GM12801 (cell line): ENCODE results near the gene CCND1.

Source experiments
- TF ChIP-seq, protein P1 (sequence below): IDR thresholded peaks from one replicate; pipeline ENCODE4 v1.5.1; 2011; ENCODE audit warnings: control low read depth; ENCODE audit not compliant: insufficient read length; ENCODE audit errors: extremely low read depth

Gene CCND1

DNA sequence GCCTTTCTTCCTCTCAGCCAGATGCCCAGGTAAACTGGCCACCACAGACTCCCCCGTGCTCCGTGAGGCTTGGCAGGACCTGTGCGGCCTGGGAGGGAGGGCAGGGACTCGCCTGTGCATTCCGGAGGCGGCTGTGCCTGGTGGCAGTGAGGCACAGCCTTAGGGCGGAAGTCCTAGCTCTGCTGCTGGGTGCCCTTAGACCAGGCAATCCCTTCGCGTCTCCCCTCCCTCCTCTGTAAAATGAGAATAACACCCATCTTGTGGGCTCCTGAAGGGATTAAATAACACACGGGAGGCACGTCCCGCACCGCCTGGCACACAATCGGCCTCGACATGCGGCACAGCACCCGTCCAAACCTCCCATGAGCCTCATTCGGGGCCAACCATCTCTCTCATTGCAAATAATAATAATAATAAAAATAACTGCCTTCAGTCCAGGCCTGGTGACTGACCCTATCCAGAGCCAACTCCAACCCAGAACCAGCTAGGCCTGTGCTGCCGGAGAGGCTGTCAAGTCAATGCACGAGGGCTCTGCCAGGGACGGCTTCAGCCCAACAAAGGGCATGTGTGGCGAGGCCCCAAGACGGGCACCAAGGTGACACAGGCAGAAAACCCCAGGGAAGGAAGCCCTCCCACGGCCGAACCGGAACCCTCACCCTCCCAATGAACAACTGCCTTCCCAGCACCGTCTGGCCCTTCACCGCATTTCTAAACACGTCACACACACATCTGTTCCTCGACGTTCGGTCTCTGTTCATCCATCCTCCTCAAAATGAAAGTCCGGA lies 26.0 kb downstream of the CCND1 start:
- TF ChIP-seq, protein P1, sequence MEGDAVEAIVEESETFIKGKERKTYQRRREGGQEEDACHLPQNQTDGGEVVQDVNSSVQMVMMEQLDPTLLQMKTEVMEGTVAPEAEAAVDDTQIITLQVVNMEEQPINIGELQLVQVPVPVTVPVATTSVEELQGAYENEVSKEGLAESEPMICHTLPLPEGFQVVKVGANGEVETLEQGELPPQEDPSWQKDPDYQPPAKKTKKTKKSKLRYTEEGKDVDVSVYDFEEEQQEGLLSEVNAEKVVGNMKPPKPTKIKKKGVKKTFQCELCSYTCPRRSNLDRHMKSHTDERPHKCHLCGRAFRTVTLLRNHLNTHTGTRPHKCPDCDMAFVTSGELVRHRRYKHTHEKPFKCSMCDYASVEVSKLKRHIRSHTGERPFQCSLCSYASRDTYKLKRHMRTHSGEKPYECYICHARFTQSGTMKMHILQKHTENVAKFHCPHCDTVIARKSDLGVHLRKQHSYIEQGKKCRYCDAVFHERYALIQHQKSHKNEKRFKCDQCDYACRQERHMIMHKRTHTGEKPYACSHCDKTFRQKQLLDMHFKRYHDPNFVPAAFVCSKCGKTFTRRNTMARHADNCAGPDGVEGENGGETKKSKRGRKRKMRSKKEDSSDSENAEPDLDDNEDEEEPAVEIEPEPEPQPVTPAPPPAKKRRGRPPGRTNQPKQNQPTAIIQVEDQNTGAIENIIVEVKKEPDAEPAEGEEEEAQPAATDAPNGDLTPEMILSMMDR = no peak

DNA sequence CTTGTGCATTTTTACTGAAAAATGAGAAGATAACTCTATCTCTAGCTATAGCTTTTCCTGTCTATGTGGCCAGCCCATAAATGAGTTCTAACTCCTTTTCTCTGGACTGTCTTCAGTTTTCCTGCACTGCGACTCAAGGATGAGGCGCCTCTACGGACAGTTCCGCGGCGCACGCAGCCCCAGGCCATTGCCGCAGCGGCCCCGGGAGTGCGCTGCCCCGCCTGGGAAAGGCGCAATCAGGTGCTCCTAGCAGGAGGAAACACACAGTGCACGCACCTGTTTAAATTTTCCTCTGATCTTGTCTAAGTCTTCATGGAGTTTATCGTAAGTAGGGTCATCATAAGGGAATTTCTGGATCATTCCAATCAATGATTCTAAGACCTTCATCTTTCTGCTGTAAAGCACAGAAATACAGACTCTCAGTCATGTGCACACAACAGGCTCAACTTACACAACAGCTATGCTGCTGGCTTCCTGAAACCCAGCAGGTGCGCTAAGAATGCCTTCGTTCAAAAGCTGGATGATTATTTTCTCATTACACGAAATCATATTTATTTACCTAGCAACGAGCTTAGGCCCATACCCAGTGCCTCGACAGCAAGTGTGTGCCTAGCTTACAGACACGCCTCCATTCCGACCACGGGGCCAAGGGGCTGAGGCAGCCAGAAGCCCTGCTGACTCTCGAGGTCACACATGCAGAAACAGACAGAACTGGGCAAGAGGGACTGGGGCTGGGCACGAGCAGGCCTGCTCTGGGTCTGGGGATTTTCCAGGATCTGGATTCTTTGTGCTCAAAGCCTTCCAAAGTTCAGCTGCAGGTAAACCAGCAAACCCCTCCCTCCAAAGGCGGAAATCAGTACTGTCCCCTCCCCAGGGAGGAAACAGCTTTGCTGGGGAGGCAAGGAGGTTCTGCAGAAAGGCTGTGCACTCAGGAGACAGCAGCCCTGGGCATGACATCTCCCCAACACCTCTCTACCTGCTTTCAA lies 27.0 kb downstream of the CCND1 start:
- TF ChIP-seq, protein P1 = no peak

DNA sequence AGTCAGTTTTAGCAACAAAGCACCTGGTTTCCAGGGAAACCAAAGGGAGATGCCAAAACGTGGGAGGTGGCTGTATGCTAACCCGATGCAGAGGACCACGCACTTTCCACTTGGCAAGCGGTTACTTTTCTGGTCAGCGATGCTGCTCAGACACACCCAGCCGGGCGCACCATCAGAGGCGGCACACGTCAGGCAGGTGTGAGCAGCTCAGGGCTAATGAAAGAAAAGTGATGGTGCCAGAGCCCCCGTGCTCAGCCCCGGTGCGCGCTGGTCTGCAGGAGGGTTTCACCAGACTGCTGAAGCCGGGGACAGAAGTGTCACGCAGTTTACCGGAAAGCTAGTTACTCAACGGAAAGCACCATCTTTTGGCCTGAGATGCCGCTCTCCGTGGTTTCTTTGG lies 28.5 kb downstream of the CCND1 start:
- TF ChIP-seq, protein P1 = no peak

DNA sequence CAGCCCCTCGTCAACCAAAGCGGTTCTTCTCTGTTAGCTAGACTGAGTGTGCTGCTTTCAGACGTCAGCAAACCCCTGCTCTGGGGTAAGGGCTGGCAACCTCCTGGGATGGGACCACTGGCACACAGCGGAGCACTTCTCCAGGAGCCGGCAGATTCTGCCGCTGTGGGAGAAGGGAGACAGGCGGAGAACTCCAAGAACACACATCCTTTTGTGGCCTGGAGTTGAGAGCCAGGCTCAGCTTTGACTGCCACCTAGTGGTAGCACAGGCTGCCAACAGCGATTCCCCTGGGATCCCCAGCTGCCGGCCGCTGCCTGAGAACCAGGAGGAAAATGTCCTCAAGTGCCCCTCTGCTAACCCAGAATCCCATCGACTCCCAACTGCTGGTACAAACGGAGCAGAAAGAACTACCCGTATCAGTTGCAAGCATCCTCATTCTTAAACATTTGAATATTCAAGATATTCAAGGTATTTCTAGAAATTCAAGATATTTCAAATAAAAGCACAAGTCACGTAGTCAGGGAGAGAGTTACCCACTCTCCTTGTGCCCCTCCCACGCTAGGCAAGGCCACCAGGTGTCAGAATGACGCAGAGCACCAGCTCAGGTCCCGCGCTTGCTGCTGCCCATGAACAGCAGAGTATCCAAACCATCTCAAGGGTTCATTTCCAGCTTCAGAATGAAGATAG lies 29.3 kb downstream of the CCND1 start:
- TF ChIP-seq, protein P1 = no peak

DNA sequence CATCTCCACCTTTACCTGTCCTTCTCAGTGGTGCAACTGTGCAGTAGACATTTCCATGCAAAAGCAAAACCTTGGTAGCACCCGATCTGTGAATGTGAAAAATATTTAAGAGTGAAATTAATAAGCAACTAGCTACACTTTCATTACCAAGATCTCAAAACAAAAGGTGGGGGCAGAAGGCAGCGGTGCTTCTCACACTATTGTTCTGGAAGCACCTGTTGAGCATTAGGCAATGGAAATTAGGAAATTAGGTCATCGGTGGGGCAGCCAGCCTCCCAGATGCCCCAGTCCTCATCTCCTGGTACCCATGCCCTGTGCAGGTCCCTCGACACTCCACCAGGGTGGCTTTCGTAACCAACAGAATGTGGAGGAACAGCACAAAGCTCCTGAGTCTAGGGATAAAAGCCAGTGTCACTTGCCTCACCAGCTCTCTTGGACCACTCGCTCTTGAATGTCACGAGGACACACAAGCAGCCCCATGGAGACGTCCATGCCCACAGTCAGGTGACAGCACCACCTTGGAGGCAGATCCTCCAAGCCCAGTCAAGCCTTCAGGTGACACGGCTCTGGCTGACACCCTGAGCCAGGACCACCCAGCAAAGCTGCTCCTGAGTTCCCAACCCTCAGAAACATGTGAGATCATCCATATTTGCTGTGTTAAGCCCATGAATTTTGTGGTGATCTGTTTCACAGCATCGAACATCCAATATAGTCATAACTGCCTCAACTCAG lies 30.9 kb downstream of the CCND1 start:
- TF ChIP-seq, protein P1 = no peak

DNA sequence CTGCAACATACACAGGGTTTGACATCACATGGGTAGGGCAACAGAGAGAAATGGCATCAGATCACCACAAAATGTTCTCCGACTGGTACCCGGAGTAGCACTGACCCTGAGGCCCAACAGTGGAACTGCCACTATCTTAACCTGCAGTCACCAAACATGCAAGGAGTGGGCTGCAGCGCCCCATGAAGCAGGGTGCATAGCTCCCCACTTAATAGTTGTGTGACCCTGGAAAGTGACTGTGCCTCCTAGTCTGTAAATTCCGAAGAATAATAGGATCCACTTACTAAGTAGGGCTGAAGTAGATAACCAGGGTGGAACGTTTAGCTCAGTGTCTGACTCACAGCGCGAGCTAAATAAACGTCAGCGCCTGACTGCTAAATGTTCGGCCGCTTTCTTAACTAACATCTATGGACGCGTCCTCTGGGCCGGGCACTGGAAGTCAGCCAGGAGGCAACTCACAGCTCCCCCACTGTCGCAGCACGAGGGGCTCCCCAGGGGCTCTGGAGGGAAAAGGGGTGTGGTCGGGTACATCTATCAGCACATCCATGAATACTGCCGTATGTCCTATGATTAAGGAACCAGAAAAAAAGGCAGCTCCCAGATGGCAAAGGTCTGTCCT lies 33.4 kb downstream of the CCND1 start:
- TF ChIP-seq, protein P1 = no peak
